ENCODE results near the gene ABCB11.

The ABCB11 gene

DNA sequence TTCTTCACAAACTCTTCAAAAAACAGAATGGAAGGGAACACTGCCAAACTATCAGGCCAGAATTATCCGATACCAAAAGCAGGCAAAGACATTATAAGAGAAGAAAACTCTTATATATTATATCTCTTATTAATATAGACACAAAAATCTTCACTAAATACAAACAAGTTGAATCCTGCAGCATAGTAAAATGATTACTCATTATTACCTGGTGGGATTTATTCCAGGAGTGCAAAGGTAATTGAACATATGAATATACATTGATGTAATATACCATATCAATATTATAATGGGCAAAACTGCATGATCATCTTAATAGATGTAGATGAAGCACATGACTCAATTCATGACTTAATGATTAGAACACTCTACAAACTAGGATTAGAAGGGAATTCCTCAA lies 25.1 kb downstream of the ABCB11 start:
- peaks cover 4% of the 10 kb centered on the region for H3K4me1 ChIP-seq (ENCODE audit: low read depth, poor library complexity, severe bottlenecking)
- H3K36me3 ChIP-seq (ENCODE audit: insufficient read depth): no peaks in the 10 kb centered on the region
- no peak overlapping the region for H3K4me3 ChIP-seq (IDR thresholded peaks at IDR 0.05; ENCODE audit: insufficient read depth, low read depth, low read length)
- H3K4me2 ChIP-seq: no peak overlapping the region
- H3K9ac ChIP-seq: no peak overlapping the region
- no peak overlapping the region for H3K27ac ChIP-seq
- TF ChIP-seq, protein P1, sequence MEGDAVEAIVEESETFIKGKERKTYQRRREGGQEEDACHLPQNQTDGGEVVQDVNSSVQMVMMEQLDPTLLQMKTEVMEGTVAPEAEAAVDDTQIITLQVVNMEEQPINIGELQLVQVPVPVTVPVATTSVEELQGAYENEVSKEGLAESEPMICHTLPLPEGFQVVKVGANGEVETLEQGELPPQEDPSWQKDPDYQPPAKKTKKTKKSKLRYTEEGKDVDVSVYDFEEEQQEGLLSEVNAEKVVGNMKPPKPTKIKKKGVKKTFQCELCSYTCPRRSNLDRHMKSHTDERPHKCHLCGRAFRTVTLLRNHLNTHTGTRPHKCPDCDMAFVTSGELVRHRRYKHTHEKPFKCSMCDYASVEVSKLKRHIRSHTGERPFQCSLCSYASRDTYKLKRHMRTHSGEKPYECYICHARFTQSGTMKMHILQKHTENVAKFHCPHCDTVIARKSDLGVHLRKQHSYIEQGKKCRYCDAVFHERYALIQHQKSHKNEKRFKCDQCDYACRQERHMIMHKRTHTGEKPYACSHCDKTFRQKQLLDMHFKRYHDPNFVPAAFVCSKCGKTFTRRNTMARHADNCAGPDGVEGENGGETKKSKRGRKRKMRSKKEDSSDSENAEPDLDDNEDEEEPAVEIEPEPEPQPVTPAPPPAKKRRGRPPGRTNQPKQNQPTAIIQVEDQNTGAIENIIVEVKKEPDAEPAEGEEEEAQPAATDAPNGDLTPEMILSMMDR (conservative IDR thresholded peaks at IDR 0.05; ENCODE audit: low read depth, low read length): no peak
- no peaks in the 10 kb centered on the region for H3K79me2 ChIP-seq (ENCODE audit: insufficient read depth, low read depth)
- no peaks in the 10 kb centered on the region for H3K27me3 ChIP-seq (ENCODE audit: insufficient read depth, low read depth)
- no peaks in the 10 kb centered on the region for H4K20me1 ChIP-seq (ENCODE audit: insufficient read depth)
- no peak overlapping the region for H2AFZ ChIP-seq (ENCODE audit: low read depth)

DNA sequence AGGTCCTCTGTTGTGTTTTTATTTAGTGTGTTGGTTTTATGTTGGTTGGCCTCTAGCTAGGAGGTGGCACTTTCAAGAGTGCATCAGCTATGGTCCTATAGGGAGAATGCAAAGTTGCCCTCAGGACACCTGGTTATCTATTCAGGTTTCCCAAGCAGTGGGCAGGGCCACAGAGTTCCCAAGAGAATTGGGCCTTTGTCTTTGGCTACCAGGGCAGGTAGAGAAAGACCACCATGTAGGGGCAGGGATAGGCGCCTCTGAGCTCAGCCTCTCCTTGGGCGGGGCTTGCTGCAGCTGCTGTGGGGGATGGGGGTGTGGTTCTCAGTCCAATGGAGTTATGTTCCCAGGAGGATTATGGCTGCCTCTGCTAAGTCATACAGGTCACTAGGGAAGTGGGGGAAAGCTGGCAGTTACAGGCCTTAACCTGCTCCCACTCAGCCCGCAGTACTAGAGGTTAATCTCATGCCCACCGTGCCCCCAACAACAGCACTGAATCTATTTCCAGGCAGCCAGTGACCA lies 26.0 kb downstream of the ABCB11 start:
- Histone ChIP-seq H3K36me3 (ENCODE audit: insufficient read depth) (no peaks in the 10 kb centered on the region), H3K4me2 (no peak overlapping the region), H3K79me2 (ENCODE audit: insufficient read depth, low read depth) (no peaks in the 10 kb centered on the region), H3K9ac (no peak overlapping the region), H3K4me3 (IDR thresholded peaks at IDR 0.05; ENCODE audit: insufficient read depth, low read depth, low read length) (no peak overlapping the region), H3K27ac (no peak overlapping the region), H2AFZ (ENCODE audit: low read depth) (no peak overlapping the region), H3K4me1 (ENCODE audit: low read depth, poor library complexity, severe bottlenecking) (peaks cover 4% of the 10 kb centered on the region), H4K20me1 (ENCODE audit: insufficient read depth) (no peaks in the 10 kb centered on the region), H3K27me3 (ENCODE audit: insufficient read depth, low read depth) (no peaks in the 10 kb centered on the region)
- TF ChIP-seq, protein P1 (conservative IDR thresholded peaks at IDR 0.05; ENCODE audit: low read depth, low read length): no peak

DNA sequence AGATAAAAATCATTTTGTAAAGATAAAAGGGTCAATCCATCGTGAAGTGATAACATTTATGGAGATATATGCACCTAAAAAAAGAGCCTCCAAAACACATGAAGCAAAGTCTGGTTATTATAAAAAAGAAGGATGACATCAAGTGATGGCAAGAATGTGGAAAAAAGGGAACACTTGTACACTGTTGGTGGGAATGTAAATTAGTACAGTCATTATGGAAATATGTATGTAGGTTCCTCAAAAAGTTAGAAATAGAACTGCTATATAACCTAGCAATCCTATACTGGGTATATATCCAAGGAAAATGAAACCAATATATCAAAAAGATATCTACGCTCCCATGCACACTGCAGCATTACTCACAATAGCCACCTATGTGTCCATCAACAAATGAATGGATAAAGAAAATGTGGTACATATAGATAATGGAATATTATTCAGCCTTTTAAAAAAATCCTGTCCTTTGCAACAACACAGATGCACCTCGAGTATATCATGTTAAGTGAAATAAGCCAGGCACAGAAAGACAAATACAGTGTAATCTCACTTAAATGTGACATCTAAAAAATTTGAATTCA lies 28.9 kb downstream of the ABCB11 start:
- TF ChIP-seq, protein P1 (conservative IDR thresholded peaks at IDR 0.05; ENCODE audit: low read depth, low read length): no peak
- Histone ChIP-seq H3K4me2 (no peak overlapping the region), H2AFZ (ENCODE audit: low read depth) (no peak overlapping the region), H3K4me1 (ENCODE audit: low read depth, poor library complexity, severe bottlenecking) (peaks cover 5% of the 10 kb centered on the region), H3K9ac (no peak overlapping the region), H4K20me1 (ENCODE audit: insufficient read depth) (no peaks in the 10 kb centered on the region), H3K79me2 (ENCODE audit: insufficient read depth, low read depth) (no peaks in the 10 kb centered on the region), H3K4me3 (IDR thresholded peaks at IDR 0.05; ENCODE audit: insufficient read depth, low read depth, low read length) (no peak overlapping the region), H3K27ac (no peak overlapping the region), H3K27me3 (ENCODE audit: insufficient read depth, low read depth) (no peaks in the 10 kb centered on the region), H3K36me3 (ENCODE audit: insufficient read depth) (no peaks in the 10 kb centered on the region)

DNA sequence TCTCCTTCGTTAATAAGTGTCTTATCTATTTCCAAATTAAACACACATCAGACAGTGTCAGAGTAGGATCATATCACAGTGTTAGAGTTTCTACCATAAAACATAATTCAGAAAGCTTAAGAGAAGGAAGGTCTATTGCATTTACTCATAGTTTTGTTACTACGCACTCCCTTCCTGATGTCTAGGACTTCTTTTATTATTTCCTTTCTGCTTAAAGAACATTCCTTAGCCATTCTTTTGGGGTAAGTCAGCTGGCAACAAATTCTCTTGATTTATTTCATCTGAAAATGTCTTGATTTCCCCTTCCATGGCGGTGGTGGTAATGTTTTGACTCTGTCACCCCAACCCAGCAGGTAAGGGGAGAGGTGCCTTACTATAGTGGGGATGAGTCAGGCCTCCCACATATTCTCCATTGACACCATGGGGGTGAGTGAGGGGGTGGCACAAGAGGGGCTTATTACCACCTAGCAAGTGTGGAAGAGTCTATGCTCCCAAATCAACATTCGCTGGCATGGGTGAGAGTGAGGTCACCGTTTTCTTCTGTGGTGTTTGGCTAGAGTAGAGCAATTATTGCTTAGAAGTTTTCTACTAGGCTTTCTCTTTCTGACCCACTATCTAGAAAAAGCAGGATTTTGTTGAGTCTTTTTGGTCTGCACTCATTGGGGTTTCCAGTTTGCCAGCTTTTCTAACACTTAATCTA lies 29.9 kb downstream of the ABCB11 start:
- H3K27me3 ChIP-seq (ENCODE audit: insufficient read depth, low read depth): no peaks in the 10 kb centered on the region
- H2AFZ ChIP-seq (ENCODE audit: low read depth): no peak overlapping the region
- H3K9ac ChIP-seq: no peak overlapping the region
- H3K4me2 ChIP-seq: no peak overlapping the region
- H3K79me2 ChIP-seq (ENCODE audit: insufficient read depth, low read depth): no peaks in the 10 kb centered on the region
- peaks cover 5% of the 10 kb centered on the region for H3K4me1 ChIP-seq (ENCODE audit: low read depth, poor library complexity, severe bottlenecking)
- H4K20me1 ChIP-seq (ENCODE audit: insufficient read depth): no peaks in the 10 kb centered on the region
- H3K27ac ChIP-seq: no peak overlapping the region
- TF ChIP-seq, protein P1 (conservative IDR thresholded peaks at IDR 0.05; ENCODE audit: low read depth, low read length): no peak
- H3K36me3 ChIP-seq (ENCODE audit: insufficient read depth): no peaks in the 10 kb centered on the region
- H3K4me3 ChIP-seq (IDR thresholded peaks at IDR 0.05; ENCODE audit: insufficient read depth, low read depth, low read length): no peak overlapping the region

Measured in KMS-11 (cell line).